NOMO-1 (cell line): ENCODE data around the gene POU2F2.
"Not testable (repeated sequence)": the region's sequence is repeated elsewhere in the genome, so short reads cannot be mapped to it uniquely, and the experiment has no call there.

ENCODE experiments used
- DNase-seq, 2 experiments: peaks; one replicate each; lab custom pipeline; 2025; ENCODE audit not compliant: unreplicated experiment in 2 of 2; lab: John Stamatoyannopoulos, UW

POU2F2 gene

GRCh38 chr19:42066075-42066754 is 66.0 kb downstream of the POU2F2 start:
- DNase-seq, result no peak

- no peak for DNase-seq
These were observed 66.7 kb downstream of the POU2F2 start for GRCh38 chr19:42065511-42065910.

GRCh38 chr19:42065051-42065450 is 67.2 kb downstream of the POU2F2 start:
- DNase-seq, result no peak

GRCh38 chr19:42064432-42064831 is 67.8 kb downstream of the POU2F2 start:
- no peak for DNase-seq

GRCh38 chr19:42062381-42062780 is 69.9 kb downstream of the POU2F2 start:
- DNase-seq, result no peak

- no peak for DNase-seq
These were observed 72.1 kb downstream of the POU2F2 start for GRCh38 chr19:42060117-42060516.

- DNase-seq, result no peak
These were observed 73.0 kb downstream of the POU2F2 start for GRCh38 chr19:42059196-42059595.

GRCh38 chr19:42057846-42058245 is 74.4 kb downstream of the POU2F2 start:
- DNase-seq, result no peak

- DNase-seq, result no peak
These were observed 78.0 kb downstream of the POU2F2 start for GRCh38 chr19:42054205-42054604.

GRCh38 chr19:42053037-42053935 is 79.0 kb downstream of the POU2F2 start:
- no peak for DNase-seq

- no peak for DNase-seq
These were observed 79.9 kb downstream of the POU2F2 start for GRCh38 chr19:42052241-42052863.

- DNase-seq, result no peak
These were observed 80.8 kb downstream of the POU2F2 start for GRCh38 chr19:42051166-42052115.

- no peak for DNase-seq
These were observed 83.3 kb downstream of the POU2F2 start for GRCh38 chr19:42048992-42049391.

GRCh38 chr19:42045575-42045974 is 86.7 kb downstream of the POU2F2 start:
- no peak for DNase-seq

- DNase-seq, result no peak
These were observed 89.6 kb downstream of the POU2F2 start for GRCh38 chr19:42042455-42043170.

GRCh38 chr19:42040491-42040890 is 91.8 kb downstream of the POU2F2 start:
- not testable (repeated sequence) for DNase-seq

GRCh38 chr19:42040031-42040430 is 92.2 kb downstream of the POU2F2 start:
- no peak for DNase-seq

GRCh38 chr19:42038666-42039065 is 93.6 kb downstream of the POU2F2 start:
- DNase-seq, result no peak

GRCh38 chr19:42037649-42038048 is 94.6 kb downstream of the POU2F2 start:
- no peak for DNase-seq
